Activated CD4-positive, alpha-beta T cell treated with anti-CD3 and anti-CD28 coated beads for 36 hours (primary cell): ENCODE data around the gene PYCARD. TPM values are rescaled to one million over a fixed set of nuclear protein-coding genes. Genes with fewer than 3 reads are reported as not detected.

Experiments
- ATAC-seq: fragments of 200-7000 bp; cut with Tn5 transposase; one replicate; pipeline ENCODE4 v1.10.0; 2021; ENCODE audit warnings: mild to moderate bottlenecking, moderate library complexity
- CTCF ChIA-PET: fragments of 350-600 bp; sonication (Branson Sonifier 250); formaldehyde crosslinking; loops from one replicate; lab custom pipeline; 2021; ENCODE audit warnings: antibody characterized with exemption; lab: Charles Lee
- POLR2A ChIA-PET: fragments of 350-600 bp; sonication (Branson Sonifier 250); formaldehyde crosslinking; loops from one replicate; lab custom pipeline; 2021; ENCODE audit warnings: antibody characterized with exemption, inconsistent platforms; lab: Charles Lee
- DNase-seq: peaks from one replicate; pipeline ENCODE4 v3.0.0-alpha.2; 2020
- H3K27ac Mint-ChIP-seq: one replicate; pipeline ENCODE4 v1.8.0; 2021; ENCODE audit warnings: mixed read lengths
- H3K27me3 Mint-ChIP-seq: one replicate; pipeline ENCODE4 v1.8.0; 2021; ENCODE audit warnings: mixed read lengths
- H3K36me3 Mint-ChIP-seq: one replicate; pipeline ENCODE4 v1.8.0; 2021; ENCODE audit warnings: low read depth, mixed read lengths
- H3K4me1 Mint-ChIP-seq: one replicate; pipeline ENCODE4 v1.8.0; 2021; ENCODE audit warnings: mixed read lengths
- H3K4me3 Mint-ChIP-seq: one replicate; pipeline ENCODE4 v1.8.0; 2021; ENCODE audit warnings: mild to moderate bottlenecking, moderate library complexity, mixed read lengths
- H3K9me3 Mint-ChIP-seq: one replicate; pipeline ENCODE4 v1.8.0; 2021; ENCODE audit warnings: low read depth, mixed read lengths
- intact Hi-C, 2 experiments: fragments of 100-400 bp; cut with DNase I in 1 of 2; cut with micrococcal nuclease in 1 of 2; formaldehyde crosslinking; loops; one replicate each; pipeline versions ENCODE4 v1.14.2 to v1.15.1; 2022 to 2024; cut with DNase I, micrococcal nuclease
- total RNA-seq, 2 experiments: library from RNA; stranded (reverse); gene quantifications; one replicate each; pipeline ENCODE4 v1.2.3, GENCODE V29; 2021

Gene PYCARD
- total RNA-seq, 2 experiments from 2014 or later = 5.7 TPM

- no peaks in the 10 kb centered on the region for H3K27me3 Mint-ChIP-seq
- H3K4me3 Mint-ChIP-seq = no peak overlapping the region
- H3K9me3 Mint-ChIP-seq = no peaks in the 10 kb centered on the region
- H3K27ac Mint-ChIP-seq = peak overlapping the region; percentile 61
- H3K36me3 Mint-ChIP-seq = peaks cover 97% of the 10 kb centered on the region
- CTCF ChIA-PET = no interaction called here
- POLR2A ChIA-PET = interaction anchor here (0.6 to 2.3 kb wide), 4 partner anchors 8 to 63 kb away, joined by 3 to 21 read pairs (median 4); partner anchors contain the start of gene FUS
- no peak for ATAC-seq
- no peak for DNase-seq
- H3K4me1 Mint-ChIP-seq = peaks cover 82% of the 10 kb centered on the region
- intact Hi-C loops = loop anchor here in 1 of 2 experiments (10.0 kb wide), 1 partner anchor 815 kb away; the partner anchor contains the start of genes MYL11 and TBC1D10B
These were observed 13.2 kb downstream of the PYCARD start for GRCh38 chr16:31189412-31189778.

- H3K36me3 Mint-ChIP-seq = peaks cover 96% of the 10 kb centered on the region
- H3K4me3 Mint-ChIP-seq = no peak overlapping the region
- CTCF ChIA-PET = no interaction called here
- intact Hi-C loops = loop anchor here in 1 of 2 experiments (10.0 kb wide), 1 partner anchor 814 kb away; the partner anchor contains the start of genes MYL11 and TBC1D10B
- peak overlapping the region; percentile 61 for H3K27ac Mint-ChIP-seq
- no peaks in the 10 kb centered on the region for H3K27me3 Mint-ChIP-seq
- H3K4me1 Mint-ChIP-seq = peaks cover 81% of the 10 kb centered on the region
- DNase-seq (no peak), ATAC-seq (no peak)
- H3K9me3 Mint-ChIP-seq = no peaks in the 10 kb centered on the region
- POLR2A ChIA-PET = interaction anchor here (0.9 to 2.3 kb wide), 5 partner anchors 7 to 13 kb away, joined by 3 to 21 read pairs (median 4); partner anchors contain the start of genes FUS and PYCARD
These were observed 13.8 kb downstream of the PYCARD start for GRCh38 chr16:31188450-31189411.

DNA sequence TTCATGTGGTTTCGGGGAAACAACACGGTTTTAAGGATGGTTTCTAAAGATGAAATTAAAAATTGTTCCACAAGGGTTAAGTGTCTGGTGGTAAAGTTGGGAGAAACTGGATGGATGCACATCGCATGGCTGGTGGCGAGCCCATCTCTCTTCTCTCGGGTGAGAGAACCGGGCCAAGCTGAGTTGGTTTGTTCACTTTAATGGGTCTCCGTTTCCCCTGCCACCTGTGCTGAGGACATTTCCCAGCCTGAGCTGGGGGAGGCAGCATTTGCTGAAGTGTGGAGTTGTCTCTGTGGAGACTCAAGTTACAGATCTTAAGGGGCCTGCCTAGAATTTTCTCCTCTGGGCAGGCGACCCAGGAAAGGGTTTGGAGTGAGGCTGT lies 14.8 kb downstream of the PYCARD start:
- ChIA-PET POLR2A (interaction anchor here (1.0 to 1.5 kb wide), 2 partner anchors 8 to 14 kb away, joined by 4 to 7 read pairs; partner anchors contain the start of gene PYCARD), CTCF (interaction anchor here (1.0 kb wide), 1 partner anchor 45 kb away, joined by 3 read pairs; no protein-coding TSS in a partner anchor)
- intact Hi-C loops = loop anchor here in 1 of 2 experiments (10.0 kb wide), 1 partner anchor 813 kb away; the partner anchor contains the start of genes MYL11 and TBC1D10B
- Mint-ChIP-seq H3K36me3 (peaks cover 97% of the 10 kb centered on the region), H3K27ac (peak overlapping the region; percentile 80), H3K4me3 (no peak overlapping the region), H3K4me1 (peaks cover 87% of the 10 kb centered on the region), H3K27me3 (no peaks in the 10 kb centered on the region), H3K9me3 (no peaks in the 10 kb centered on the region)
- ATAC-seq (no peak), DNase-seq (no peak)

- Mint-ChIP-seq H3K9me3 (no peaks in the 10 kb centered on the region), H3K36me3 (peaks cover 99% of the 10 kb centered on the region), H3K27ac (peak overlapping the region; percentile 80), H3K4me3 (no peak overlapping the region), H3K4me1 (peaks cover 92% of the 10 kb centered on the region), H3K27me3 (no peaks in the 10 kb centered on the region)
- POLR2A ChIA-PET = interaction anchor here (1.0 to 1.5 kb wide), 2 partner anchors 9 to 14 kb away, joined by 4 to 7 read pairs; partner anchors contain the start of gene PYCARD
- DNase-seq (no peak), ATAC-seq (no peak)
- intact Hi-C loops = loop anchor here in 1 of 2 experiments (1.0 to 10.0 kb wide), 2 partner anchors 8 to 812 kb away; partner anchors contain the start of genes MYL11 and TBC1D10B
- CTCF ChIA-PET = interaction anchor here (1.0 kb wide), 1 partner anchor 45 kb away, joined by 3 read pairs; no protein-coding TSS in a partner anchor
These were observed 15.4 kb downstream of the PYCARD start for GRCh38 chr16:31186930-31187807.

GRCh38 chr16:31186176-31186575 lies 16.4 kb downstream of the PYCARD start:
- ChIA-PET CTCF (no interaction called here), POLR2A (interaction anchor here (1.3 to 1.6 kb wide), 2 partner anchors 9 kb away, joined by 4 read pairs; no protein-coding TSS in a partner anchor)
- peaks cover 88% of the 10 kb centered on the region for H3K4me1 Mint-ChIP-seq
- peaks cover 99% of the 10 kb centered on the region for H3K36me3 Mint-ChIP-seq
- no peak for ATAC-seq
- no peaks in the 10 kb centered on the region for H3K9me3 Mint-ChIP-seq
- H3K4me3 Mint-ChIP-seq = peak overlapping the region; percentile 25
- intact Hi-C loops = loop anchor here in 1 of 2 experiments (1.0 to 10.0 kb wide), 2 partner anchors 9 to 811 kb away; partner anchors contain the start of genes MYL11 and TBC1D10B
- DNase-seq = no peak
- H3K27ac Mint-ChIP-seq = peak overlapping the region; percentile 80
- no peaks in the 10 kb centered on the region for H3K27me3 Mint-ChIP-seq

- Mint-ChIP-seq H3K9me3 (no peaks in the 10 kb centered on the region), H3K27me3 (no peaks in the 10 kb centered on the region), H3K4me3 (peak overlapping the region; percentile 25), H3K4me1 (peaks cover 81% of the 10 kb centered on the region), H3K27ac (peak overlapping the region; percentile 80), H3K36me3 (peaks cover 98% of the 10 kb centered on the region)
- ChIA-PET CTCF (no interaction called here), POLR2A (interaction anchor here (1.3 to 1.6 kb wide), 2 partner anchors 8 to 10 kb away, joined by 4 read pairs; no protein-coding TSS in a partner anchor)
- intact Hi-C loops = loop anchor here in 1 of 2 experiments (10.0 kb wide), 1 partner anchor 811 kb away; the partner anchor contains the start of genes MYL11 and TBC1D10B
- DNase-seq (no peak), ATAC-seq (no peak)
These were observed 17.2 kb downstream of the PYCARD start for GRCh38 chr16:31185339-31185738.

- POLR2A ChIA-PET = interaction anchor here (1.1 to 1.6 kb wide), 3 partner anchors 8 to 11 kb away, joined by 4 read pairs; no protein-coding TSS in a partner anchor
- H3K9me3 Mint-ChIP-seq = no peaks in the 10 kb centered on the region
- ATAC-seq = no peak
- H3K27ac Mint-ChIP-seq = peak overlapping the region; percentile 73
- peaks cover 96% of the 10 kb centered on the region for H3K36me3 Mint-ChIP-seq
- H3K27me3 Mint-ChIP-seq = no peaks in the 10 kb centered on the region
- peak overlapping the region; percentile 41 for H3K4me3 Mint-ChIP-seq
- intact Hi-C loops = loop anchor here in 1 of 2 experiments (5.0 to 10.0 kb wide), 2 partner anchors 527 to 810 kb away; partner anchors contain the start of genes MYL11 and TBC1D10B
- DNase-seq = no peak
- CTCF ChIA-PET = no interaction called here
- peaks cover 77% of the 10 kb centered on the region for H3K4me1 Mint-ChIP-seq
These were observed 17.7 kb downstream of the PYCARD start for GRCh38 chr16:31184888-31185287.

DNA sequence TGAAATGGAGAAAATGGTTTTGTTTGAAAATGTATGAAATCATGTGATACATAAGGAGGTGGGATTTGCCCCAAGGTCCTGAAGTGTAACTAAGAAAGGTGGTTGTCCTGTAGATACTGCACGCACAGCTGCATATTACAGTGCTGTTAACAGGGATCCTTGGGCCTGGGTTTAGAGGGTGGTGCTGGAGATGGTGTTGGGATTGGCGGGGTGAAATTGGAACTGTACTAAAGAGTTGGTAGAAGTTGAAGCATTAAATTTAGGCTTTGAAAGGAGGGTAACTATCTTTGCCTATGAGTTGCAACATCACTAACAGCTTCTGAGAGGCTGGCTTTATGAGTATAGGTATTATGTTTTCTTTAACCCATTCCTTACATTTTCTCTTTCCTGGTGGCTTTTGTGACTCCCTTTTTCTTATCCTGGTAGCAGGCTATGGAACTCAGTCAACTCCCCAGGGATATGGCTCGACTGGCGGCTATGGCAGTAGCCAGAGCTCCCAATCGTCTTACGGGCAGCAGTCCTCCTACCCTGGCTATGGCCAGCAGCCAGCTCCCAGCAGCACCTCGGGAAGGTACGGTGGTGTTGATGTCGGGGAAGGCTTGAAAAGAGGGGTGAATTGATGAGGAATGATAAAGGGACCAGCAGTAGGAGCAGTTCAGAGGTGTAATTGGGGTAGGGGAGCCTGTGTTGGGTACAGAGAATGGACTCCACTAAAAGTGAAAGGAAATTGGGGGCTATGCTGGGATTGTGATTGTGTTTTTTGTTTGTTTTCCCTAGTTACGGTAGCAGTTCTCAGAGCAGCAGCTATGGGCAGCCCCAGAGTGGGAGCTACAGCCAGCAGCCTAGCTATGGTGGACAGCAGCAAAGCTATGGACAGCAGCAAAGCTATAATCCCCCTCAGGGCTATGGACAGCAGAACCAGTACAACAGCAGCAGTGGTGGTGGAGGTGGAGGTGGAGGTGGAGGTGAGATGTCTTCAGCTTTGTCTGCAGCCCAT lies 18.8 kb downstream of the PYCARD start:
- Mint-ChIP-seq H3K27ac (peak overlapping the region; percentile 82), H3K4me1 (peaks cover 69% of the 10 kb centered on the region), H3K36me3 (peaks cover 84% of the 10 kb centered on the region), H3K9me3 (no peaks in the 10 kb centered on the region), H3K27me3 (no peaks in the 10 kb centered on the region), H3K4me3 (peak overlapping the region; percentile 95)
- no peak for DNase-seq
- ChIA-PET CTCF (interaction anchor here (0.6 to 1.1 kb wide), 3 partner anchors 200 to 259 kb away, joined by 3 to 4 read pairs (median 3); partner anchors contain the start of gene ZNF843), POLR2A (interaction anchor here (1.0 to 2.9 kb wide), 6 partner anchors 9 to 110 kb away, joined by 4 to 16 read pairs (median 4); partner anchors contain the start of genes ZNF646 and ZNF668)
- intact Hi-C loops = loop anchor here (2.0 to 10.0 kb wide), 3 partner anchors 13 to 809 kb away; partner anchors contain the start of genes MYL11 (in 1 of the 2) and TBC1D10B (in 1 of the 2)
- no peak for ATAC-seq

GRCh38 chr16:31182391-31182790 lies 20.2 kb downstream of the PYCARD start:
- ChIA-PET CTCF (interaction anchor here (1.1 kb wide), 2 partner anchors 41 to 260 kb away, joined by 3 to 4 read pairs; partner anchors contain the start of gene ZNF843), POLR2A (interaction anchor here (0.7 to 2.9 kb wide), 8 partner anchors 9 to 235 kb away, joined by 3 to 16 read pairs (median 4); partner anchors contain the start of gene KAT8)

More at GRCh38 chr16:31182391-31182790, 20.2 kb downstream of the PYCARD start:
- Mint-ChIP-seq H3K4me1 (peaks cover 68% of the 10 kb centered on the region), H3K4me3 (peak overlapping the region; percentile 95), H3K36me3 (peaks cover 71% of the 10 kb centered on the region), H3K9me3 (no peaks in the 10 kb centered on the region), H3K27ac (peak overlapping the region; percentile 78), H3K27me3 (no peaks in the 10 kb centered on the region)
- no peak for ATAC-seq
- DNase-seq = no peak
- intact Hi-C loops = loop anchor here (2.0 to 10.0 kb wide), 3 partner anchors 14 to 808 kb away; partner anchors contain the start of genes MYL11 (in 1 of the 2) and TBC1D10B (in 1 of the 2)
